ENCODE measurements around the gene ZFP91.

ZFP91 gene

GRCh38 chr11:58586998-58587397 lies 8.1 kb downstream of the ZFP91 start:
- DNase-seq (ENCODE audit: low read depth): no peak

- DNase-seq (ENCODE audit: low read depth): no peak
These were observed 12.8 kb downstream of the ZFP91 start for GRCh38 chr11:58591659-58592058.

- peak; percentile 48 for DNase-seq (ENCODE audit: low read depth)
These were observed 14.1 kb downstream of the ZFP91 start for GRCh38 chr11:58592760-58593472.

- no peak for DNase-seq (ENCODE audit: low read depth)
These were observed 16.0 kb downstream of the ZFP91 start for GRCh38 chr11:58594826-58595225.

GRCh38 chr11:58596621-58597020 lies 17.8 kb downstream of the ZFP91 start:
- no peak for DNase-seq (ENCODE audit: low read depth)

GRCh38 chr11:58597486-58598144 lies 18.8 kb downstream of the ZFP91 start:
- DNase-seq (ENCODE audit: low read depth): no peak

- no peak for DNase-seq (ENCODE audit: low read depth)
These were observed 21.6 kb downstream of the ZFP91 start for GRCh38 chr11:58600510-58600909.

GRCh38 chr11:58606930-58607714 lies 28.3 kb downstream of the ZFP91 start:
- DNase-seq (ENCODE audit: low read depth): no peak

- DNase-seq (ENCODE audit: low read depth): no peak
These were observed 29.5 kb downstream of the ZFP91 start for GRCh38 chr11:58608331-58608730.

GRCh38 chr11:58609723-58610122 lies 30.9 kb downstream of the ZFP91 start:
- DNase-seq (ENCODE audit: low read depth): no peak

- DNase-seq (ENCODE audit: low read depth): no peak
These were observed 34.4 kb downstream of the ZFP91 start for GRCh38 chr11:58613228-58613627.

GRCh38 chr11:58615559-58615958 lies 36.7 kb downstream of the ZFP91 start:
- DNase-seq (ENCODE audit: low read depth): no peak

GRCh38 chr11:58616594-58616993 lies 37.7 kb downstream of the ZFP91 start:
- no peak for DNase-seq (ENCODE audit: low read depth)

- DNase-seq (ENCODE audit: low read depth): no peak
These were observed 39.2 kb downstream of the ZFP91 start for GRCh38 chr11:58617976-58618557.

- DNase-seq (ENCODE audit: low read depth): no peak
These were observed 42.9 kb downstream of the ZFP91 start for GRCh38 chr11:58621586-58622262.

GRCh38 chr11:58622344-58622743 lies 43.5 kb downstream of the ZFP91 start, which contains the start of gene CNTF:
CNTF (plus strand) TSS chr11:58622665; CDS start chr11:58622753, 88 bp downstream.
- DNase-seq (ENCODE audit: low read depth): no peak

GRCh38 chr11:58625086-58625485 lies 46.2 kb downstream of the ZFP91 start:
- DNase-seq (ENCODE audit: low read depth): no peak

GRCh38 chr11:58625826-58626460 lies 47.1 kb downstream of the ZFP91 start:
- no peak for DNase-seq (ENCODE audit: low read depth)

GRCh38 chr11:58626934-58627483 lies 48.1 kb downstream of the ZFP91 start:
- DNase-seq (ENCODE audit: low read depth): no peak

- no peak for DNase-seq (ENCODE audit: low read depth)
These were observed 49.6 kb downstream of the ZFP91 start for GRCh38 chr11:58628446-58628845.

GRCh38 chr11:58629857-58630256 lies 51.0 kb downstream of the ZFP91 start:
- DNase-seq (ENCODE audit: low read depth): no peak
